ENCODE measurements around the gene ICAM4.

The ICAM4 gene

DNA sequence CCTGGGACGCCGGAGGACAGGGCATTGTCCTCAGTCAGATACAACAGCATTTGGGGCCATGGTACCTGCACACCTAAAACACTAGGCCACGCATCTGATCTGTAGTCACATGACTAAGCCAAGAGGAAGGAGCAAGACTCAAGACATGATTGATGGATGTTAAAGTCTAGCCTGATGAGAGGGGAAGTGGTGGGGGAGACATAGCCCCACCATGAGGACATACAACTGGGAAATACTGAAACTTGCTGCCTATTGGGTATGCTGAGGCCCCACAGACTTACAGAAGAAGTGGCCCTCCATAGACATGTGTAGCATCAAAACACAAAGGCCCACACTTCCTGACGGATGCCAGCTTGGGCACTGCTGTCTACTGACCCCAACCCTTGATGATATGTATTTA lies 1.4 kb upstream of the ICAM4 start:
- Histone ChIP-seq H3K9me3 (replicated peaks; ENCODE audit: low read length) (no peaks in the 10 kb centered on the region), H3K4me3 (ENCODE audit: low read length) (no peak overlapping the region), H3K4me1 (ENCODE audit: control insufficient read depth, insufficient read depth, low read length) (peaks cover 17% of the 10 kb centered on the region), H3K4me2 (ENCODE audit: low read length) (no peak overlapping the region), H3K36me3 (ENCODE audit: insufficient read depth, low read length) (no peaks in the 10 kb centered on the region), H3K9ac (ENCODE audit: low read depth, low read length) (no peak overlapping the region), H3K27me3 (ENCODE audit: control insufficient read depth, insufficient read depth, low read length) (peaks cover 30% of the 10 kb centered on the region)

DNA sequence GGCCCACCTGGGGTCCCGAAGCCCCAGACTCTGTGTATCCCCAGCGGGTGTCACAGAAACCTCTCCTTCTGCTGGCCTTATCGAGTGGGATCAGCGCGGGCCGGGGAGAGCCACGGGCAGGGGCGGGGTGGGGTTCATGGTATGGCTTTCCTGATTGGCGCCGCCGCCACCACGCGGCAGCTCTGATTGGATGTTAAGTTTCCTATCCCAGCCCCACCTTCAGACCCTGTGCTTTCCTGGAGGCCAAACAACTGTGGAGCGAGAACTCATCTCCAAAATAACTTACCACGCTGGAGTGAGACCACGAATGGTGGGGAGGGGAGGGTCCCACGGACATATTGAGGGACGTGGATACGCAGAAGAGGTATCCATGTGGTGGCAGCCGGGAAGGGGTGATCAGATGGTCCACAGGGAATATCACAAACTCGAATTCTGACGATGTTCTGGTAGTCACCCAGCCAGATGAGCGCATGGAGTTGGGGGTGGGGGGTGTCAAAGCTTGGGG lies 2.0 kb downstream of the ICAM4 start:
- Histone ChIP-seq H3K36me3 (ENCODE audit: insufficient read depth, low read length) (no peaks in the 10 kb centered on the region), H3K27me3 (ENCODE audit: control insufficient read depth, insufficient read depth, low read length) (peaks cover 64% of the 10 kb centered on the region), H3K9me3 (replicated peaks; ENCODE audit: low read length) (no peaks in the 10 kb centered on the region), H3K9ac (ENCODE audit: low read depth, low read length) (no peak overlapping the region), H3K4me3 (ENCODE audit: low read length) (peak overlapping the region; percentile 36), H3K4me2 (ENCODE audit: low read length) (peak overlapping the region; percentile 93), H3K4me1 (ENCODE audit: control insufficient read depth, insufficient read depth, low read length) (peaks cover 39% of the 10 kb centered on the region)

DNA sequence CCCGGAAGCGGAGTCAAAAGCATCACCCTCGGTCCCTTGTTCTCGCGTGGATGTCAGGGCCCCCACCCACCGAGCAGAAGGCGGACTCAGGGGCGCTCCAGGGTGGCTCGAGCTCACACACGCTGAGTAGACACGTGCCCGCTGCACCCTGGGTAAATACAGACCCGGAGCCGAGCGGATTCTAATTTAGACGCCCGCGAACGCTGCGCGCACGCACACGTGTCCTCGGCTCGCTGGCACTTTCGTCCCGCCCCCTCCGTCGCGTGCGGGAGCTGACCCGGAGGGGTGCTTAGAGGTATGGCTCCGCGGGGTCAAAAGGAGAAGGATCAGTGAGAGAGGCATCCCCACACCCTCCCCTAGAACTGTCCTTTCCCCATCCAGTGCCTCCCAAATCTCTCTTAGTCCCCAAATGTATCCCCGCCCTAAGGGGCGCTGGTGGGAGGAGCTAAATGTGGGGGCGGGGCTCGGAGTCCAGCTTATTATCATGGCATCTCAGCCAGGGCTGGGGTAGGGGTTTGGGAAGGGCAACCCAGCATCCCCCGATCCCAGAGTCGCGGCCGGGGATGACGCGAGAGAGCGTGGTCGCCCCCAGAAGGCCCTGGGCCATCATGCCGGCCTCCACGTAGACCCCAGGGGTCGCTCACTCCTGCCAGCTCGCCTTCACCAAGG lies 2.5 kb downstream of the ICAM4 start:
- H3K9ac ChIP-seq (ENCODE audit: low read depth, low read length), result no peak overlapping the region
- no peaks in the 10 kb centered on the region for H3K9me3 ChIP-seq (replicated peaks; ENCODE audit: low read length)
- H3K4me2 ChIP-seq (ENCODE audit: low read length), result peak overlapping the region; percentile 93
- peaks cover 70% of the 10 kb centered on the region for H3K27me3 ChIP-seq (ENCODE audit: control insufficient read depth, insufficient read depth, low read length)
- H3K4me3 ChIP-seq (ENCODE audit: low read length), result peak overlapping the region; percentile 36
- H3K4me1 ChIP-seq (ENCODE audit: control insufficient read depth, insufficient read depth, low read length), result peaks cover 39% of the 10 kb centered on the region
- no peaks in the 10 kb centered on the region for H3K36me3 ChIP-seq (ENCODE audit: insufficient read depth, low read length)

DNA sequence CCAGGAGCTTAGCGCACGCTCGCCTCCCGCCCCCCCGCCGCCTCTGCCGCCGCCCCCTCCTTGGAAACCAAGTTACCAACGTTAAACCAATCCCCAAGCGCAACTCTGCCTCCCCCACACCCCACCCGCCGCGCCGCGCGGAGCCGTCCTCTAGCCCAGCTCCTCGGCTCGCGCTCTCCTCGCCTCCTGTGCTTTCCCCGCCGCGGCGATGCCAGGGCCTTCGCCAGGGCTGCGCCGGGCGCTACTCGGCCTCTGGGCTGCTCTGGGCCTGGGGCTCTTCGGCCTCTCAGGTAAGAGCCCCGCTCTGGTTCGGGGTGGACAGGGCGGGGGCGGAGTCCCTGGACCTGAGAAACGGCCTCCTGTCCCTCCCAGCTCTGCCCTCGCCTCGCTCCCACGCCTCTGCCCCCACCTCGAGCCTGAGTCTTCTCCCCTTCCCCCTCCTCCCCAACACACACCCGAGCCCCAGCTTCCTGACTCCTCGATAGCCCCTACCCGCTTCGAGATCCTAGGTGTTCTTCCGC lies 3.1 kb downstream of the ICAM4 start, which contains the start of gene ICAM5:
ICAM5 (plus strand) TSS at position 117 of the 521 bp plus-strand sequence; CDS start at position 209, 92 bp downstream.
- peak within 1 kb of the TSS; percentile 93 for H3K4me2 ChIP-seq (ENCODE audit: low read length)
- no peaks in the 10 kb centered on the region for H3K36me3 ChIP-seq (ENCODE audit: insufficient read depth, low read length)
- no peaks in the 10 kb centered on the region for H3K9me3 ChIP-seq (replicated peaks; ENCODE audit: low read length)
- H3K4me3 ChIP-seq (ENCODE audit: low read length), result peak within 1 kb of the TSS; percentile 68
- H3K27me3 ChIP-seq (ENCODE audit: control insufficient read depth, insufficient read depth, low read length), result peaks cover 74% of the 10 kb centered on the region
- H3K4me1 ChIP-seq (ENCODE audit: control insufficient read depth, insufficient read depth, low read length), result peaks cover 39% of the 10 kb centered on the region
- H3K9ac ChIP-seq (ENCODE audit: low read depth, low read length), result no peak within 1 kb of the TSS

DNA sequence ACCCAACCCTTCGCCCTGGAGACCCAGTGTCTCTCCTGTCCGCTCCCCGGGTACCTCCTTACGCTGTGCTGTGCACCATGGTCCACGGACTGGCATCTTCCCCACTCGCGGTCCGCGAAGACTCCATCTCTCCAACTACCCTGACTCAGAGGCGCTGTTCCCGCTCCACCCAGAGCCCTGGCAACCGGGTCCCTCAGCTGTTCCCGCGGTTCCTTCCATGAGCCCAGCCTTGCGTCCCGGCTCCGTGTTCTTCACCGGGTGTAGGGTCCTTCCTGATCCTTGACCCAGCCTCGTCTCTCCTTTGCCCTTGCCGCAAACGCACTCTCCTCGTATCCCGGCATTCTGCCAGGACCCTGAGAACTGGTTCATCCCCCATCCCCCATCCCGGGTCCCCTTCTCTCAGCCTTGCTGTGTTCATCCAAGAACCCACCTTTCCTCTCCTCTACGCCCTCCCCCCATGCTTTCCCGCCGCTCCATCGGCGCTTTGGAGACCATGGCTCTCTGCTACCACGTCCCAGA lies 3.7 kb downstream of the ICAM4 start:
- Histone ChIP-seq H3K4me1 (ENCODE audit: control insufficient read depth, insufficient read depth, low read length) (peaks cover 43% of the 10 kb centered on the region), H3K27me3 (ENCODE audit: control insufficient read depth, insufficient read depth, low read length) (peaks cover 80% of the 10 kb centered on the region), H3K4me2 (ENCODE audit: low read length) (peak overlapping the region; percentile 93), H3K36me3 (ENCODE audit: insufficient read depth, low read length) (no peaks in the 10 kb centered on the region), H3K4me3 (ENCODE audit: low read length) (peak overlapping the region; percentile 68), H3K9me3 (replicated peaks; ENCODE audit: low read length) (no peaks in the 10 kb centered on the region), H3K9ac (ENCODE audit: low read depth, low read length) (no peak overlapping the region)

DNA sequence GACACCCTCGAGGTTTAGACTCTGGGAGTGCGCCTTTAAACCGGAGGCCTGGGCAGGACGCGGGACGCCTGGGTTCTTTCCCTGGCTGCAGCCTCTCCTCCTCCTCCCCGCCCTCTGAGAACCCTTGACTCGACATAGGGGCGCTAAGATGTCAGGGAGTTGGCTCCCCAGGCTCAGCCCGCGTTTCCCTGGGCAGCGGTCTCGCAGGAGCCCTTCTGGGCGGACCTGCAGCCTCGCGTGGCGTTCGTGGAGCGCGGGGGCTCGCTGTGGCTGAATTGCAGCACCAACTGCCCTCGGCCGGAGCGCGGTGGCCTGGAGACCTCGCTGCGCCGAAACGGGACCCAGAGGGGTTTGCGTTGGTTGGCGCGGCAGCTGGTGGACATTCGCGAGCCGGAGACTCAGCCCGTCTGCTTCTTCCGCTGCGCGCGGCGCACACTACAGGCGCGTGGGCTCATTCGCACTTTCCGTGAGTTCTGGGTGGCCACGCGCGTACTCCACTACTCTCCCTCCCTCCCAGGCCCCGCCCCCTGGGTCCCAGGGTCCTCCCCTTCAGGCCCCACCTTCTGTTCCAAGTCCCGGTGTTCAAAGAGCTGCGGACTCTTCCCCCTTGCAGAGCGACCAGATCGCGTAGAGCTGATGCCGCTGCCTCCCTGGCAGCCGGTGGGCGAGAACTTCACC lies 4.3 kb downstream of the ICAM4 start:
- peaks cover 86% of the 10 kb centered on the region for H3K27me3 ChIP-seq (ENCODE audit: control insufficient read depth, insufficient read depth, low read length)
- H3K4me3 ChIP-seq (ENCODE audit: low read length), result peak overlapping the region; percentile 68
- no peaks in the 10 kb centered on the region for H3K9me3 ChIP-seq (replicated peaks; ENCODE audit: low read length)
- H3K4me2 ChIP-seq (ENCODE audit: low read length), result peak overlapping the region; percentile 93
- H3K4me1 ChIP-seq (ENCODE audit: control insufficient read depth, insufficient read depth, low read length), result peaks cover 49% of the 10 kb centered on the region
- no peaks in the 10 kb centered on the region for H3K36me3 ChIP-seq (ENCODE audit: insufficient read depth, low read length)
- H3K9ac ChIP-seq (ENCODE audit: low read depth, low read length), result peak overlapping the region; percentile 11

DNA sequence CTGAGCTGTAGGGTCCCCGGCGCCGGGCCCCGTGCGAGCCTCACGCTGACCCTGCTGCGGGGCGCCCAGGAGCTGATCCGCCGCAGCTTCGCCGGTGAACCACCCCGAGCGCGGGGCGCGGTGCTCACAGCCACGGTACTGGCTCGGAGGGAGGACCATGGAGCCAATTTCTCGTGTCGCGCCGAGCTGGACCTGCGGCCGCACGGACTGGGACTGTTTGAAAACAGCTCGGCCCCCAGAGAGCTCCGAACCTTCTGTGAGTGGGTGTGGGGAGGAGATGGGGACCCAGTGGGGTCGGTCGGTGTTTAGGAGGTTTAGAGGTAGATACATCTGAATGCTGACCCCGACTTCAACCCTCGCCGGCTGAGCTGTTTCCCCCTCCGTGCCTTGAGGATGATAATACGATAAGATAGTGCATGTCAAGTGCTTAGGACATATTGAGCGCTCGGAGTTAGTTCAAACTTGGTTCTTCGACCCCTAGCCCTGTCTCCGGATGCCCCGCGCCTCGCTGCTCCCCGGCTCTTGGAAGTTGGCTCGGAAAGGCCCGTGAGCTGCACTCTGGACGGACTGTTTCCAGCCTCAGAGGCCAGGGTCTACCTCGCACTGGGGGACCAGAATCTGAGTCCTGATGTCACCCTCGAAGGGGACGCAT lies 4.9 kb downstream of the ICAM4 start:
- H3K9ac ChIP-seq (ENCODE audit: low read depth, low read length), result peak overlapping the region; percentile 11
- H3K36me3 ChIP-seq (ENCODE audit: insufficient read depth, low read length), result no peaks in the 10 kb centered on the region
- peaks cover 52% of the 10 kb centered on the region for H3K4me1 ChIP-seq (ENCODE audit: control insufficient read depth, insufficient read depth, low read length)
- H3K27me3 ChIP-seq (ENCODE audit: control insufficient read depth, insufficient read depth, low read length), result peaks cover 92% of the 10 kb centered on the region
- H3K9me3 ChIP-seq (replicated peaks; ENCODE audit: low read length), result no peaks in the 10 kb centered on the region
- H3K4me3 ChIP-seq (ENCODE audit: low read length), result peak overlapping the region; percentile 68
- peak overlapping the region; percentile 93 for H3K4me2 ChIP-seq (ENCODE audit: low read length)

DNA sequence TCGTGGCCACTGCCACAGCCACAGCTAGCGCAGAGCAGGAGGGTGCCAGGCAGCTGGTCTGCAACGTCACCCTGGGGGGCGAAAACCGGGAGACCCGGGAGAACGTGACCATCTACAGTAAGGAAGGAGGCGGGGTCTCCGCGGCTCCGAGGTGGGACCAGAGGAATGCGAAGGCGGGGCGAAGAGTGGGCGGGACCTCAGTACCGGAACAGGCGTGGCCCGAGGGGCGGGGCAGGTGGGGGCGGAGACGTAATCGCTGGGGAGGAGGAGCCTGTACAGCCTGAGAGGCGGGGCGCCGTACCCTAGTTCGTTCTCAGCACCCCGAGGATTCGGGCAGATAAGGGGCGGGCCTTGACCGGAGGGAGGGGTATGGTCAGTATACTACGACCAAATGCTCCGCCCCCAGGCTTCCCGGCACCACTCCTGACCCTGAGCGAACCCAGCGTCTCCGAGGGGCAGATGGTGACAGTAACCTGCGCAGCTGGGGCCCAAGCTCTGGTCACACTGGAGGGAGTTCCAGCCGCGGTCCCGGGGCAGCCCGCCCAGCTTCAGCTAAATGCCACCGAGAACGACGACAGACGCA lies 5.5 kb downstream of the ICAM4 start:
- Histone ChIP-seq H3K9ac (ENCODE audit: low read depth, low read length) (no peak overlapping the region), H3K9me3 (replicated peaks; ENCODE audit: low read length) (no peaks in the 10 kb centered on the region), H3K4me2 (ENCODE audit: low read length) (peak overlapping the region; percentile 93), H3K27me3 (ENCODE audit: control insufficient read depth, insufficient read depth, low read length) (peaks cover 92% of the 10 kb centered on the region), H3K4me3 (ENCODE audit: low read length) (peak overlapping the region; percentile 68), H3K4me1 (ENCODE audit: control insufficient read depth, insufficient read depth, low read length) (peaks cover 52% of the 10 kb centered on the region), H3K36me3 (ENCODE audit: insufficient read depth, low read length) (no peaks in the 10 kb centered on the region)

DNA sequence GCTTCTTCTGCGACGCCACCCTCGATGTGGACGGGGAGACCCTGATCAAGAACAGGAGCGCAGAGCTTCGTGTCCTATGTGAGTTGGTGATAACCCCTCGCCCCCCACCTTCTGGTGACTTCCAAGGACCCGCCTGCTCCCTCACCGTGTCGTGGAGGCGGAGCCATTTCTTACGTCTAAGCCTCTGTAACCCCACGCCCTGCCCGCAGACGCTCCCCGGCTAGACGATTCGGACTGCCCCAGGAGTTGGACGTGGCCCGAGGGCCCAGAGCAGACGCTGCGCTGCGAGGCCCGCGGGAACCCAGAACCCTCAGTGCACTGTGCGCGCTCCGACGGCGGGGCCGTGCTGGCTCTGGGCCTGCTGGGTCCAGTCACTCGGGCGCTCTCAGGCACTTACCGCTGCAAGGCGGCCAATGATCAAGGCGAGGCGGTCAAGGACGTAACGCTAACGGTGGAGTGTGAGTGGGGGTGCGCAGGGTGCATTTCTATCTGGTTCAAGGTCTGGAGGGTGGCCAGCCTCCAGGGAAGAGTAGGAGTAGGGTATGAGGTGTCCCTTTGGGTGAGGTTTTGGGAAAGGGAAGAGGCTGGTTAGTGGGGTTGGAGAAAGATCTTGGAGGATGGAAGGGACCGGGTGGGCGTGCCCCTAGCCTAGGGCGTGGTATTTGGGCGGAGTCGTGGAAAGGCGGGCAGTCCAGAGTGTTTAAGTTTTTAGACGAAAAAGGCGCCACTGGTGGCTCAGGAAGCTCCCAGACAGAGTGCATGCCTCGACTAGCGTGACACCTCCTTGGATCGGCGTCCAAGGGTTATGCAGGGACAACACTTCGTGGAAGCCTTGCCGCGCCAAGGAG lies 6.3 kb downstream of the ICAM4 start:
- Histone ChIP-seq H3K9ac (ENCODE audit: low read depth, low read length) (no peak overlapping the region), H3K4me1 (ENCODE audit: control insufficient read depth, insufficient read depth, low read length) (peaks cover 52% of the 10 kb centered on the region), H3K27me3 (ENCODE audit: control insufficient read depth, insufficient read depth, low read length) (peaks cover 84% of the 10 kb centered on the region), H3K4me3 (ENCODE audit: low read length) (peak overlapping the region; percentile 68), H3K4me2 (ENCODE audit: low read length) (peak overlapping the region; percentile 93), H3K36me3 (ENCODE audit: insufficient read depth, low read length) (no peaks in the 10 kb centered on the region), H3K9me3 (replicated peaks; ENCODE audit: low read length) (no peaks in the 10 kb centered on the region)

DNA sequence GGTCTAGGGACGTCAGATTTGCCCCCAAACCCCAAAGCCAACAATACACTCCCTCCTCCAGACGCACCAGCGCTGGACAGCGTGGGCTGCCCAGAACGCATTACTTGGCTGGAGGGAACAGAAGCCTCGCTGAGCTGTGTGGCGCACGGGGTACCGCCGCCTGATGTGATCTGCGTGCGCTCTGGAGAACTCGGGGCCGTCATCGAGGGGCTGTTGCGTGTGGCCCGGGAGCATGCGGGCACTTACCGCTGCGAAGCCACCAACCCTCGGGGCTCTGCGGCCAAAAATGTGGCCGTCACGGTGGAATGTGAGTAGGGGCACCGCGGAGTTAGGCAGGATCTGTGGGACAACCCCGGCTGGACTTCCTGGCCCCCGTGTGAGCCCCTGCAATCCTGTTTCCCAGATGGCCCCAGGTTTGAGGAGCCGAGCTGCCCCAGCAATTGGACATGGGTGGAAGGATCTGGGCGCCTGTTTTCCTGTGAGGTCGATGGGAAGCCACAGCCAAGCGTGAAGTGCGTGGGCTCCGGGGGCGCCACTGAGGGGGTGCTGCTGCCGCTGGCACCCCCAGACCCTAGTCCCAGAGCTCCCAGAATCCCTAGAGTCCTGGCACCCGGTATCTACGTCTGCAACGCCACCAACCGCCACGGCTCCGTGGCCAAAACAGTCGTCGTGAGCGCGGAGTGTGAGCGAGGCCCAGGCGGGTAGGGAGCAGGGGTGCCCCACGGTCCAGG lies 7.0 kb downstream of the ICAM4 start:
- no peak overlapping the region for H3K4me3 ChIP-seq (ENCODE audit: low read length)
- H3K4me2 ChIP-seq (ENCODE audit: low read length), result no peak overlapping the region
- no peak overlapping the region for H3K9ac ChIP-seq (ENCODE audit: low read depth, low read length)
- peaks cover 76% of the 10 kb centered on the region for H3K27me3 ChIP-seq (ENCODE audit: control insufficient read depth, insufficient read depth, low read length)
- H3K4me1 ChIP-seq (ENCODE audit: control insufficient read depth, insufficient read depth, low read length), result peaks cover 50% of the 10 kb centered on the region
- H3K36me3 ChIP-seq (ENCODE audit: insufficient read depth, low read length), result no peaks in the 10 kb centered on the region
- no peaks in the 10 kb centered on the region for H3K9me3 ChIP-seq (replicated peaks; ENCODE audit: low read length)

All from skeletal muscle satellite cell (primary cell).